Esophagus squamous epithelium (tissue), 4 donors: Measurements from ENCODE around the gene PRPSAP2.

Experiments
- POLR2A ChIP-seq, 4 donors: fragments of 450-650 bp; IDR thresholded peaks; one replicate each; pipeline ENCODE4 v1.6.1; 2017; ENCODE audit warnings: antibody characterized with exemption in 4 of 4, mild to moderate bottlenecking in 4 of 4, moderate library complexity in 3 of 4
- TF ChIP-seq, protein P1 (sequence below), 6 experiments: fragments of 450-650 bp in 4 of 6; fragments of 200-600 bp in 2 of 6; sonication (generic) in 2 of 6; IDR thresholded peaks; one replicate each; pipeline ENCODE4 v1.5.1; 2016 to 2019; ENCODE audit warnings: antibody characterized with exemption in 6 of 6, mild to moderate bottlenecking in 4 of 6, moderate library complexity in 4 of 6

DNA sequence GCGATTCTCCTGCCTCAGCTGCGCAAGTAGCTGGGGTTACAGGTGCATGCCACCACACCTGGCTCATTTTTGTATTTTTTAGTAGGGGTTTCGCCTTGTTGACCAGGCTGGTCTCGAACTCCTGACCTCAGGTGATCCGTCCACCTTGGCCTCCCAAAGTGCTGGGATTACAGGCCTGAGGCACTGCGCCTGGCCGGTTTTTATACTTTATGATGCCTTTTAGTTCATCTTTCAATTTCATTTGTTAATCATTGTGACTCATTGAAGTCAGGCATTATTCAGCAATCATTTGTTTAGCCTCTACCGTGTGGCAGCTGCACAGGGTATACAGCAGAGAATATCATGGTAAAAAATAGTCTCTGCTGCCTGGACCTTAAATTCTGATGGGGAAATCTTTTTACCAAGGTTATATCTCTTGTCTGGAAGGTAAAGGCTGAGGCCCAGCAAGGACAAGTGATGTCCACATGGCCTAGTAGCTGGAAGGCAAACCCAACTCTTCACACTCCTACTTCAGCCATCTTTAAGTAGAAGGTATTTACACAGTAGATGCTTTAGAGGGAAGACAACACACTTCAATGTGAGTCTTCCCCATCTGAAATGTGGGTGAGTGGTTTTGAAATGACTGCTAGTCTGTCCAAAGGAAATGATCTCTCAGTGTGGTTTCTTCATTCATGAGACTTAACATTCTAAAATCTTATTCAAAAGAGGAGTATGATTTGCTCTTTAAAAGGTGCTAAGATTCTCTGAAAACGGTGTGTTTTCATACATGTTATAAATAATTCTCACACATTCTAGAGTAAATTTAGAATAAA is 2.4 kb downstream of the PRPSAP2 start:
- TF ChIP-seq, protein P1, sequence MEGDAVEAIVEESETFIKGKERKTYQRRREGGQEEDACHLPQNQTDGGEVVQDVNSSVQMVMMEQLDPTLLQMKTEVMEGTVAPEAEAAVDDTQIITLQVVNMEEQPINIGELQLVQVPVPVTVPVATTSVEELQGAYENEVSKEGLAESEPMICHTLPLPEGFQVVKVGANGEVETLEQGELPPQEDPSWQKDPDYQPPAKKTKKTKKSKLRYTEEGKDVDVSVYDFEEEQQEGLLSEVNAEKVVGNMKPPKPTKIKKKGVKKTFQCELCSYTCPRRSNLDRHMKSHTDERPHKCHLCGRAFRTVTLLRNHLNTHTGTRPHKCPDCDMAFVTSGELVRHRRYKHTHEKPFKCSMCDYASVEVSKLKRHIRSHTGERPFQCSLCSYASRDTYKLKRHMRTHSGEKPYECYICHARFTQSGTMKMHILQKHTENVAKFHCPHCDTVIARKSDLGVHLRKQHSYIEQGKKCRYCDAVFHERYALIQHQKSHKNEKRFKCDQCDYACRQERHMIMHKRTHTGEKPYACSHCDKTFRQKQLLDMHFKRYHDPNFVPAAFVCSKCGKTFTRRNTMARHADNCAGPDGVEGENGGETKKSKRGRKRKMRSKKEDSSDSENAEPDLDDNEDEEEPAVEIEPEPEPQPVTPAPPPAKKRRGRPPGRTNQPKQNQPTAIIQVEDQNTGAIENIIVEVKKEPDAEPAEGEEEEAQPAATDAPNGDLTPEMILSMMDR (IDR thresholded peaks at IDR 0.05), result no peak
- TF ChIP-seq POLR2A (IDR thresholded peaks at IDR 0.05), result no peak
